ENCODE measurements around the gene ZNF608.

DNA sequence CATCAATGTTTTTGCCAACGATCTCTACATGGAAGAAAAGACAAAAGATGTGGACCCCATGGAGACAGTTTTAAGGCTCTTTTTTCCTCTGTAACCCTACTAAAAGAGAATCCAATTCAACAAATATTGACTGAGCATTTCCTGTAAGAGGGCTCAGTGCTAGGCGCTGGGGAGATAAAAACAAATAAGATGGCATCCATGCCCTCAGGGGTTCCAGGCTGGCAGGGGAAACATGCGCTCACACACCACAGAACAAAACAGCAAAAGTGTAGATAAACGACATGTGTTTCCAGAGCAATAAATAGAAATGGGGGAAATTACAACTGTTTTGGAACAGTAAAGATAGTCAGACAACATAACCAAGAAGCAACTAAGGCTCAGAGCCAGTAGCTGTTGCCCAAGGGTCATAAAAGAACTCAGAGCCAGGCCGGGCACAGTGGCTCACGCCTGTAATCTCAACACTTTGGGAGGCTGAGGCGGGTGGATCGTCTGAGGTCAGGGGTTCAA lies 25.2 kb downstream of the ZNF608 start:
- TF ChIP-seq, protein P1, sequence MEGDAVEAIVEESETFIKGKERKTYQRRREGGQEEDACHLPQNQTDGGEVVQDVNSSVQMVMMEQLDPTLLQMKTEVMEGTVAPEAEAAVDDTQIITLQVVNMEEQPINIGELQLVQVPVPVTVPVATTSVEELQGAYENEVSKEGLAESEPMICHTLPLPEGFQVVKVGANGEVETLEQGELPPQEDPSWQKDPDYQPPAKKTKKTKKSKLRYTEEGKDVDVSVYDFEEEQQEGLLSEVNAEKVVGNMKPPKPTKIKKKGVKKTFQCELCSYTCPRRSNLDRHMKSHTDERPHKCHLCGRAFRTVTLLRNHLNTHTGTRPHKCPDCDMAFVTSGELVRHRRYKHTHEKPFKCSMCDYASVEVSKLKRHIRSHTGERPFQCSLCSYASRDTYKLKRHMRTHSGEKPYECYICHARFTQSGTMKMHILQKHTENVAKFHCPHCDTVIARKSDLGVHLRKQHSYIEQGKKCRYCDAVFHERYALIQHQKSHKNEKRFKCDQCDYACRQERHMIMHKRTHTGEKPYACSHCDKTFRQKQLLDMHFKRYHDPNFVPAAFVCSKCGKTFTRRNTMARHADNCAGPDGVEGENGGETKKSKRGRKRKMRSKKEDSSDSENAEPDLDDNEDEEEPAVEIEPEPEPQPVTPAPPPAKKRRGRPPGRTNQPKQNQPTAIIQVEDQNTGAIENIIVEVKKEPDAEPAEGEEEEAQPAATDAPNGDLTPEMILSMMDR (conservative IDR thresholded peaks at IDR 0.05; ENCODE audit: low read depth, low read length): no peak
- no peak for TF ChIP-seq EZH2phosphoT487 (IDR thresholded peaks at IDR 0.05; ENCODE audit: borderline replicate concordance, low read length)
- no peak for TF ChIP-seq EZH2 (IDR thresholded peaks at IDR 0.05; ENCODE audit: low read length, unreplicated experiment)

Data from PC-3 (cell line).